Testis (tissue), 2 donors: ENCODE results near the gene IBSP.

ENCODE experiments used
- CTCF ChIP-seq, 3 experiments: fragments of 450-650 bp in 2 of 3; fragments of 200-600 bp in 1 of 3; sonication (generic) in 1 of 3; IDR thresholded peaks; one replicate each; pipeline ENCODE4 v1.5.1; 2016 to 2019; ENCODE audit warnings: antibody characterized with exemption in 3 of 3, mild to moderate bottlenecking in 2 of 3, moderate library complexity in 1 of 3
- POLR2A ChIP-seq: fragments of 450-650 bp; IDR thresholded peaks from one replicate; pipeline ENCODE4 v1.6.1; 2017; ENCODE audit warnings: antibody characterized with exemption, mild to moderate bottlenecking, moderate library complexity

GRCh38 chr4:87851953-87852352 is 52.6 kb downstream of the IBSP start:
- TF ChIP-seq CTCF (IDR thresholded peaks at IDR 0.05) (no peak), POLR2A (no peak)
